Erythroblast (primary cell): ENCODE results near the gene PSD.

Source experiments
- DNase-seq, 2 experiments: peaks; one replicate each; lab custom pipeline; 2025; lab: John Stamatoyannopoulos, UW
- GATA1 ChIP-seq: IDR thresholded peaks from 2 replicates; pipeline ENCODE4 v1.6.1; 2011; ENCODE audit warnings: low read depth, mild to moderate bottlenecking, control low read depth, low read length, moderate library complexity
- POLR2A ChIP-seq: IDR thresholded peaks from 2 replicates; pipeline ENCODE4 v1.6.1; 2011; ENCODE audit warnings: mild to moderate bottlenecking, low read length

Gene PSD

GRCh38 chr10:102420181-102420713, 1.7 kb upstream of the PSD start:
- DNase-seq: no peak
- TF ChIP-seq GATA1: no peak
- no peak for TF ChIP-seq POLR2A

DNA sequence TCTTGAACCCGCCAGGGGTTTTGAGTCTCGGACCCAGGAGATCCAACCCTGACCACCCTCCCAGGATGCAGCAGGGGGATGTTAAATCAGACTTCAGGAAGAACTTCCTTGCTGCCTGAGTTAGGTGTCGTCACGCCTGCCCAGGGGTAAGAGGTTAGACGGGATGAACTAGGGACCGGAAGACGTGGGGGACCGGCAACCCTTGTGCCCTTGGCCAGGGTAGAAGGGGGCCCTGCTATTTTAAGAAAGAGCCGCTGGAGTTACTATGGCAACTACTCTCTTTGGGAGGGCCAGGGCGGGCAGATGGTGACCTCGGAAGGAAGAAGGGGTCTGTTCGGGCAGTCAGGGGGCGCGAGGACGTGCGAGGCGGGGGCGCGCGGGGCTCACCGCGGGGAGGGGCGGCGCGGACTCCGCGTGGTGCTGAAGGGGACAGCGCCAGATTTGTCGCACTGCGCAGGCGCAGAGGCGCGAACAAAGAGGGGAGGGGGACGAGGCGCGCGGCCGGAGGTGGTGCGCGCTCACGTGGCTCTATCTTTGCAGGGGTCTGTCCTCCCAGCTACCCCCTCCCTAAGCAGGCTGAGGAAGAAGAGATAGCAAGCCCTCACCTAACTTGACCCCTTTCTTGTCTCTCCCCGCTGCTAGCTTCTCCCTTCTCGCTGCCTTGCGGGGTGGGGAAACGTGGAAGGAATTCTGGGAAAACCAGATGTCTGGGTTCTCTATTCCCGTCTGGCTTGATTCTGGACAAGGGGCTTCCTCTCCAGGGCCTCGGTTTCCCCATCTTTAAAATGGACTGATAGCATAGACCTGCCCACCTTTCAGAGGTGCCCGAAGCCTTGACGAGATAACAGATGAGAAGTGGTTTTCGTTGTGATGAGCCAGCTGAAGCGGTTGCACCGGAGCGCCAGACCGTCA, 940 bp upstream of the PSD start:
- TF ChIP-seq POLR2A (no peak), GATA1 (no peak)
- peak; percentile 74 to 80 for DNase-seq

- DNase-seq: no peak
Observed at GRCh38 chr10:102416695-102417094, 1.9 kb downstream of the PSD start.

DNA sequence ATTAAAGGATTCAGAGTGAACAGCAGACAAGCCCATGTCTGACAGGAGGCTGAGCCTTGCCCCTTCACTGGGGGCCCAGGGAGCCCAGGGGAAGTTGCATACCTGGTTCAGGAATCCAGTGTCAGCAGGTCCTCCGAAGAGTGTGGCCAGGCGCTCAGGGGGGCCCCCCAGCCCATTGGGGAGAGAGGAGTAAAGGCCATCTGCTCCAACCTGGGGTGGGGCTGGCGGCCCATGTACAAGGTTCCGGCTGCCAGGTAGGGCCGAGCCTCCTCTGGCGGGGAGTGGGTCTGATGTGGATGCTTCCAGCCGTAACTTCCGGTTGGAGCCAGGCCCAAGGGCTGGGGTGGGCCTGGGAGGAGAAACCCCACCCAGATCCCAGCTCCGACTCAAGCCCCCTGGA, 2.3 kb downstream of the PSD start:
- no peak for TF ChIP-seq GATA1
- no peak for TF ChIP-seq POLR2A
- no peak for DNase-seq

More at GRCh38 chr10:102416695-102417094, 1.9 kb downstream of the PSD start:
- TF ChIP-seq POLR2A (no peak), GATA1 (no peak)

- no peak for DNase-seq
- TF ChIP-seq GATA1 (no peak), POLR2A (no peak)
Observed at GRCh38 chr10:102414749-102415148, 3.8 kb downstream of the PSD start.

- DNase-seq: no peak
- TF ChIP-seq GATA1 (no peak), POLR2A (no peak)
Observed at GRCh38 chr10:102413806-102414561, 4.6 kb downstream of the PSD start.

GRCh38 chr10:102413053-102413705, 5.4 kb downstream of the PSD start:
- TF ChIP-seq GATA1 (no peak), POLR2A (no peak)
- no peak for DNase-seq

DNA sequence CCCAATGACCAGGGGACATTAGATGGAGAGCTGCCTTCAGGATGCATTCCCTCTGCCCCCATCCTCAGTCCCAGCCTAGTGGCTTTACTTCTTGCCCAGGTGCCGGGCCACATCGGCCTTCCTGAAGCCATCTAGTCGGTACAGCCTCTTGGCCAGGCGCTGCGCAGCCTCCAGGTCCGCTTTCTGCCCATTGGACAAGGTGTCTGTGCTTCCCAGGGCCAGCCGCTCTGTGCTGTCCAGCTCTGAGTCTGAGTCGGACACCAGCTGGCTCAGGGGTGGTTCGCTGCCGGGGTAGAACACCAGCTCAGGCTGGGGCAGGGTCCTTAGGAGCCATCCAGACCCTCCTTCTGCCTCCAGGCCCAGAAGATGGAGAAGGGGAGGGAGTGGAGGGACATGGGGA, 6.3 kb downstream of the PSD start:
- DNase-seq: no peak
- no peak for TF ChIP-seq GATA1
- TF ChIP-seq POLR2A: no peak

- no peak for DNase-seq
- no peak for TF ChIP-seq GATA1
- TF ChIP-seq POLR2A: no peak
Observed at GRCh38 chr10:102411341-102412255, 7.0 kb downstream of the PSD start.

- DNase-seq: no peak
- TF ChIP-seq POLR2A (no peak), GATA1 (no peak)
Observed at GRCh38 chr10:102410429-102411073, 8.0 kb downstream of the PSD start.

- DNase-seq: no peak
- TF ChIP-seq GATA1 (no peak), POLR2A (no peak)
Observed at GRCh38 chr10:102409604-102410428, 8.8 kb downstream of the PSD start.
